ENCODE data around the gene SLC25A22.
A peak's percentile ranks its signal among the peaks of the same experiment; 100 is the strongest.

SLC25A22 gene

DNA sequence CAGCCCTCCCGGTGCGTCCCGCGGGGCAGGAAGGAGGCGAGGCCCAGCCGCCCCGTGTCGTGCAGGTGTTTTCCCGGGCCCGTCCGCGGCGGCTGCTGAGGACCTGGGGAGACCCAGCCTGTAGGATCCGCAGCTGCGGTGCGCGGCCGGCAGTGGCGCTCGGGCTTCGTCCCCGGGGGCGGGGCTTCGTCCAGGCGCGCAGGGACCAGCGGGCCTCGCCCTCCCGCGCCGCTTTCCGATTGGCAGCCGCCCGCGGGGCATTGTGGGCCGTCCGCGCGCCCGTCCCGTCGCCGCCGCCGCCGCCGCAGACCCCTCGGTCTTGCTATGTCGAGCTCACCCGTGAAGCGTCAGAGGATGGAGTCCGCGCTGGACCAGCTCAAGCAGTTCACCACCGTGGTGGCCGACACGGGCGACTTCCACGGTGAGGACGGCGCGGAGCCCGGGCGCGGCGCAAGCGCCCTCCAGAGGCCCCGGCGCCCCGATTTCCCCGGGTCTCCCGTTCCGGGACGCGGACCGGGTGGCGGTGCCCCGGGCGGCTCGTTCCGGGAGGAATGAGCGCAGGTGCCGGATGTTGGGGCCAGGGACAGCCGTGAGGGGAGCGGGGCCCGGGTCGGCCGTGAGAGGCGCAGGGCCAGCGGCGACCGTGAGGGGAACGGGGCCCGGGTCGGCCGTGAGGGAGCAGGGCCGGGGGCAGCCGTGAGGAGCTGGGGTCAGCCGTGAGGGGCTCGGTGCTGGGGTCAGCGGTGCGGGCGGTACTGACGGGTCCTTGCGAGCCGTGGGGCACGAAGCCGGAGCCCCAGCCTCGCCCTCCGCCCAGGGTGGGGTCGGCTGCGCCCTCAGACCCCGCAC is 50.7 kb downstream of the SLC25A22 start, which contains the start of gene TALDO1:
Gene TALDO1 (plus strand): TSS at position 307 of the 849 bp plus-strand sequence. CDS start 18 bp downstream, at position 325.
- peak; percentile 85 to 92 for DNase-seq (ENCODE audit: low read depth in 2 of 2)

DNA sequence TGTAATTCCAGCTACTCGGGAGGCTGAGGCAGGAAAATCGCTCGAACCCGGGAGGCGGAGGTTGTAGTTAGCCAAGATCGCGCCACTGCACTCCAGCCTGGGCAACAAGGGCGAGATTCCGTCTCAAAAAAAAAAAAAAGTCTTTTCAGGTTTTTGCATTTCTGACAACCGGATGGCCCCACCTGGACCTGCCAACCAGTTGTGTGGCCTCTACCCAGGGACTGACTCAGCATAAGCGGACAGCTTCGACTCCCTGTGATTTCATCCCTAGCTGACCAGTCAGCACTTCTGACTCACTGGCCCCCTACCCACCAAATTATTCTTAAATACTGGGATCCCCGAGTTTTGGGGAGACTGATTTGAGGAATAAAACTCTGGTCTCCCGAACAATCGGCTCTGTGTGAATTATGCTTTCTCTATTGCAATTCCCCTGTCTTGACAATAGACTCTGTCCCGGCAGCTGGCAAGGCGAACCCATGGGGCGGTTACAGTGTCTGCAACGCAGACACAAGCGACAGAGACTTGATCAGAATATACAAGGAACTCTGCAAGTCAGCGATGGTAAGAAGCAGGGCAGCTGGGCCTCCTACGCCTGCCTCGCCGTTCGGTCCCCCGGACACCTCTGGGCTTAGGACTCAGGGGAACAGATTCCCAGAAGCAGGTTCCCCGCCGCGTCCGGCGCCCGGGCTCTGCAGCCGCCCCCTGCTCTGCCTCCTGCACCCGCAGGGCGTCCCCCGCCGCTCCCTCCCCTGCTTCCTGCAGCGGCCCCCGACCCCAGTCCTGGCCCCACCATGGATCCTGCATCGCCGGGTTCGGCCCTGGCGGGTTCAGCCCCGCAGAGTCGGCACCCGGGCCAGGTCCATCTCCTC is 51.6 kb downstream of the SLC25A22 start:
- peak in 1 of 2 donors; percentile 13 for DNase-seq (ENCODE audit: low read depth in 2 of 2)

- no peak for DNase-seq (ENCODE audit: low read depth in 2 of 2)
These were observed 52.7 kb downstream of the SLC25A22 start for GRCh38 chr11:745428-745827.

DNA sequence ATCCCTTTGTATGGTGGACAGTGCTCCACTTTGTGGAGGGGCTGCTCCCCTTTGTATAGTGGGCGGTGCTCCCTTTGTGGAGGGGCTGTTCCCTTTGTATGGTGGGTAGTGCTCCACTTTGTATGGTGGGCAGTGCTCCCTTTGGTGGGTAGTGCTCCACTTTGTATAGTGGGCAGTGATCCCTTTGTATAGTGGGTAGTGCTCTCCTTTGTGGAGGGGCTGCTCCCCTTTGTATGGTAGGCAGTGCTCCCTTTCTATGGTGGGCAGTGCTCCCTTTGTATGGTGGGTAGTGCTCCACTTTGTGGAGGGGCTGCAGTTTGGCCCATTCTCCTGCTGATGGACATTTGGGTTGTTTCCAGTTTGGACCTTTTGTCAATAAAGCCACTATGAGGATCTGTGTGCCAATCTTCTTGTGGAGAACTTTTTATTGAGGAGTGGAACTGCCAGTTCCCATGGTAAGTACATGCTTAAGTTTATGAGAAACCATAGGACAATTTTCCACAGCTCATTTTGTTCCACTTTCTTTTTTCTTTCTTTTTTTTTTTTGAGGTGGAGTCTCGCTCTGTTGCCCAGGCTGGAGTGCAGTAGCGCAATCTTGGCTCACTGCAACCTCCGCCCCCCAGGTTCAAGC is 55.4 kb downstream of the SLC25A22 start:
- no peak for DNase-seq (ENCODE audit: low read depth in 2 of 2)

GRCh38 chr11:742156-742546 is 55.9 kb downstream of the SLC25A22 start:
- no peak for DNase-seq (ENCODE audit: low read depth in 2 of 2)
